GM12891 (cell line): ENCODE results near the gene DCAF8L2.

Experiments
- POLR2A ChIP-seq: IDR thresholded peaks from 2 replicates; pipeline ENCODE4 v1.6.1; 2011; ENCODE audit warnings: low read depth, low read length, control low read depth
- TAF1 ChIP-seq: IDR thresholded peaks from 2 replicates; pipeline ENCODE4 v1.6.1; 2011; ENCODE audit warnings: low read depth, low read length, control low read depth

GRCh38 chrX:27767387-27767786 is 177.2 kb downstream of the DCAF8L2 start:
- TF ChIP-seq TAF1 (no peak), POLR2A (no peak)
